GM12875 (cell line): ENCODE results near the gene RCHY1.
"Not testable (repeated sequence)": the region's sequence is repeated elsewhere in the genome, so short reads cannot be mapped to it uniquely, and the experiment has no call there.

Experiments
- H3K4me3 ChIP-seq: one replicate; pipeline ENCODE4 v1.5.1; 2011; ENCODE audit warnings: low read depth, low read length, control low read depth
- CTCF ChIP-seq: IDR thresholded peaks from 2 replicates; pipeline ENCODE4 v1.5.1; 2011; ENCODE audit warnings: low read depth, mild to moderate bottlenecking, control low read depth, inconsistent platforms, low read length, moderate library complexity, borderline replicate concordance; ENCODE audit not compliant: insufficient read depth

RCHY1 gene

GRCh38 chr4:75513526-75514130, 575 bp downstream of the RCHY1 start:
- peak overlapping the region; percentile 91 for H3K4me3 ChIP-seq
- no peak for TF ChIP-seq CTCF

GRCh38 chr4:75512386-75513211, 1.6 kb downstream of the RCHY1 start:
- no peak for TF ChIP-seq CTCF
- peak overlapping the region; percentile 1 for H3K4me3 ChIP-seq

GRCh38 chr4:75511841-75512240, 2.4 kb downstream of the RCHY1 start:
- peak overlapping the region; percentile 1 for H3K4me3 ChIP-seq
- no peak for TF ChIP-seq CTCF

GRCh38 chr4:75509592-75509991, 4.6 kb downstream of the RCHY1 start:
- H3K4me3 ChIP-seq = not testable (repeated sequence)

- no peak for TF ChIP-seq CTCF
- no peak overlapping the region for H3K4me3 ChIP-seq
These were observed 8.6 kb downstream of the RCHY1 start for GRCh38 chr4:75505630-75506029.

GRCh38 chr4:75502671-75503070, 11.5 kb downstream of the RCHY1 start:
- no peak overlapping the region for H3K4me3 ChIP-seq
- no peak for TF ChIP-seq CTCF

- no peak overlapping the region for H3K4me3 ChIP-seq
- no peak for TF ChIP-seq CTCF
These were observed 14.3 kb downstream of the RCHY1 start for GRCh38 chr4:75499900-75500299.

GRCh38 chr4:75498041-75498440, 16.2 kb downstream of the RCHY1 start:
- H3K4me3 ChIP-seq = no peak overlapping the region
- no peak for TF ChIP-seq CTCF
